Left lobe of liver (tissue), 2 donors: ENCODE results near the gene HSF5. TPM values are rescaled to one million over a fixed set of nuclear protein-coding genes. Genes with fewer than 3 reads are reported as not detected.
"Not testable (repeated sequence)": the region's sequence is repeated elsewhere in the genome, so short reads cannot be mapped to it uniquely, and the experiment has no call there.

ENCODE experiments used
- ATAC-seq: fragments of 200-7000 bp; cut with Tn5 transposase; one replicate; pipeline ENCODE4 v1.9.1; 2020; ENCODE audit warnings: mild to moderate bottlenecking, moderate library complexity
- DNase-seq: peaks from one replicate; pipeline ENCODE4 v3.0.0-alpha.2; 2020; ENCODE audit warnings: low spot score
- total RNA-seq: library from RNA; stranded (reverse); gene quantifications from one replicate; pipeline ENCODE4 v1.2.1, GENCODE V29; 2021
- donor health status: DM: no; HTN: no; CAD: no; lungs with moderate emphysema.
- donor health status: DM: no; HTN: yes; CAD: no.

HSF5 gene
- total RNA-seq, 1 donor from 2014 or later = 0.18 TPM

DNA sequence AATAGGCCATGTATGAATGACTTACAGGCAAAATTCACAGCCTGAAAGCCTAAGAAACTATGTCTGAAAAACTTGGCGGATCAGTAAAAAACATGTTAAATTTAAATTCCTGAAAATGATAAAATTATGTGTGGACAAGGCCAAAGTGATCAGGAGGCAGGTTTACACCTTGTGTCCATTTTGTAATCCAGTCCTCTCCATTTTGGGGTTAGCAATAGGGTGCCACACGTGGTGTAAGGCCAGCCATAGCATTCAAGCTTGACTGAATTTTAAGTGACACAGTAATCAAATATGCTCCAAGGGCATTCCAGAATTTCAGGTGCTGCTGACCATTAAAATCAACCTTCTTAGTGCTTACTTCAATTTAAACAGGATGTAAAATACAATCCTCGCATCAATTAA lies 73.6 kb downstream of the HSF5 start:
- no peak for ATAC-seq
- DNase-seq = no peak

DNA sequence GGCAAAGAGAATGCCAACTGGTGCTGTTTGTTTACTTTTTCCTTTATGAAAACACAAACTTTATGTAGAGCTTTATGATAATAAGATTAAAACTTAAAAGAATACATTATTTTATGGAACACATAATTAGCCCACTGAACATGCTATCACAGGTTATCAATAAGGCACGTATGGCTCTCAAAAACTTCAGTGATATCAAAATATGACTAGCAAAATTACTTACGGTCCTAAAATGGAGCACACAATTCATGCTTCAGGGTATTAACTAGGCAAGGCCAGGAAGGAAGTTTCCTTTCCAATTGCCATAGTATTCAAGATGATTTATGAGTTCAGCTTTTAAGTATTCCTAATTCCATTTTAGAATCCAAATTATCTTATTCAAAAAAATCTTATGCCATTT lies 74.5 kb downstream of the HSF5 start:
- no peak for DNase-seq
- ATAC-seq = no peak

DNA sequence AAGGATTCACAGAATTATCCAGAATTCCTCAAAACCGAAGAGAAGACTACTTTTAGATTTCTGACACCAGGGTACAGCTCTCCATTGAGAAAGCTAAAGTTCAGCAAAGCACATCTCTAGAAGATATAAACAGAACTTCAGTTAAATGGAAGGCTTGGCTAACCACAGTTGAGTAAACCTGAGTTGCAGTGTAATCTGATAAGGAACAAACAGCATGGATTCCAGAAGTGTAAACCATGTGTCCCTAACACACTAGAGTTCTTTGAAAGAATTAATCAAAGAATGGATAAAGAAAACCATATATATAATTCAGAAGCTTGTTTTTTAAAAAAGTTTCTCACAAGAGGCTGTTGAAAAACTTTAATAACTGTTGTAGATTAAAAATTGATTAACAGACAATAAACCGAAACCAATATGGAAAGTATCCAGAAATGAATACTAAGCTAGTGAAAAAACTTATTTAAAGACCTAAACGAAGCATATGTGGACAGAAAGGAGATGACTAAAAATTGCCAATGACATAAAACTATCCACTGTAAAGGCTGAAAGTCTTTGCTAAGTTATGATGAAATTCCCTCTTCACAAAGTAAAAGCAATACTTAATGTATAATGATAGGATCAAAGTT lies 75.1 kb downstream of the HSF5 start:
- ATAC-seq (peak; percentile 13), DNase-seq (no peak)

DNA sequence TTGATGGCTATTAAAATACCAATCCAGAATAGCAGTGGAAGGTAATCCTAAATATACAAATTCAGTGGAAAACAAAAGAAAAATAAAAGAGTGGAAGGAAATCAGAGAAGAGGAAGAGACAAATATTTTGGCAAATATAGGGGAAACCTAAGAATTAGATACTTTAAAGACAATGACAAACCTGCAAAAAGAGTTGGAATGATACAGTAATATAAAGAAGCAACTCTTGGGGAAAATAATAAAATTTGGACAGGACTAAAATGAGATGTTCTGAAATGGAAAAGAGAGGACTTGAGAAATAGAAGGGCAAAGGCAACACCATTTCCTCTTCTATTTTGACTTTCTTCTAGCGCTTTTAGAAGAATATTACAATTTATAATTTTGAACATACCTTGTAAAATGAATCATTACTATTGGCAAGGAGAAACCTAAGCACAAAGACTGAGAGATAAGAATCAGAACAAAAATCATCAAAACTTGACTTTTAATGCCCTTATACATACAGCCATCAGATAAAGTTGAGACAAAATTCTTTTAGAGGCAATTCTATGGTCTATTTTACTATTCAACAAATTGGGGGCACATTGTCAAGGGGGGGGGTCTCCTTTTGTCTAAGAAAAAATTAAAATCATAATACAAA lies 76.0 kb downstream of the HSF5 start:
- DNase-seq = no peak
- no peak for ATAC-seq

DNA sequence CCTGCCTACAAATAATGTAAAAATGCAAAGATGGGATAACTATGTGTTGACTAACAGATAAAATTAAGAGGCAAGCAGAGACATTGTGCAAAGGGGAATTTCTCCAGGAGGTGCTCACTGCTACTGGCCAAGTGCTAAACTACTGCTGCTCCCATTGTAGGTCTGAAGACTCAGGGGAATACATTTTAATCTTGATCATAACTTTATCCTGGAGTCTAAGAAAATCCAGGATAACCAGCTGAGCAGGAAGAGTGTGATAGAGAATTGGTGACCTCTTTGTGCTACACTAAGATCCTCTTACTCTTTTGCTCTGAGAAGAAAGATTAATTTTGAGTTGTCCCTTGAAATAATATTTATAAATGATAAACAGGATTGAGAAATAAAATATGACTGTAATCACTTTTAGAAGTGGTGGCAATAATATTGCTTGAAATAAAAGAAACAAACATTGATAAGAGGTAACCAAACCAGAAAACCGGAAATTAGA lies 76.8 kb downstream of the HSF5 start:
- no peak for ATAC-seq
- DNase-seq = no peak

DNA sequence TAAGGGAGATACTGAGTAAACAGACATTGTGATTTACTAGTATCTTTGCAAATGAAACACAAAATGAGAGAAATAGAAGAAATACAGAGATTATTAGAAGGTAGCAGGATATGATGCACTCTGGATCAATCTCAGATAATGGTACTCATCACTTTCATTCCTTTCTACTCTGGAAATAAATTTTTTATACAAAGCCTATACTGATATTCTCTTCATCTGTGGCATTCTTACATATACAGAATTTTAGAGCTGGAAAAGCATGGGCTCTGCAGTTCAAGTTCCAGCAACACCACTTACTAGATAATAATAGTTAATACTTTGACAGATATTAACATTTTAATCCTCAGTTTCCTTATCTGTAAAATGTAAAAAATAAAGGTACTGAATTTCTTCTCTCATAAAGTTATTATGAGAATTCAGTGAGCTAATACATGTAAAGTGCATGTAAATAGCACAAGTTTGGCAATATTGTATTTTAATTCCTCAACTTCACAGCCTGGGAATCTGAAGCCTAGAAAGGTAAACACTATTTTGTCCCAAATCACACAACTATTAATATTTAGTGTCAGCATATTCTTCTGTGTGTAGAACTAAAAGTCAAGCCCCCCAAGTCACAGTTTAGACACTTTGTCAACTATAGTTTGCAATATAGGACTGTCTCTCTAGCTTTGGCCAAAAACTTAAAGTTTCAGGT lies 77.3 kb downstream of the HSF5 start:
- no peak for ATAC-seq
- DNase-seq = no peak

DNA sequence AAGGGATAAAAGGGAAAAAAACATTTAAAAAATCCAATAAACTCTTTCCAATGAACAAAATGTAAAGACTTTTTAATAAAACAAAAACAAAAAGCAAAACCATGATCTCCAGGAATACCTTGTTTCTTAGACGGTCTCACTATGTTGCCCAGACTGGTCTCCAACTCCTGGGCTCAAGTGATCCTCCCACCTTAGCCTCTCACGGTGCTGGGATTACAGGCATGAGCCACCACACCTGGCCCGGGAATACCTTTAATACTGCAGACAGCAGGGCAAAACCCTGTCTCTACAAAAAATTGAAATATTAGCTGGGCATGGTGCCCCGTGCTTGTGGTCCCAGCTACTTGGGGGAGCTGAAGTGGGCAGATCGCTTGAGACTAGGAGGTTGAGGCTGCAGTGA lies 78.8 kb downstream of the HSF5 start:
- DNase-seq (no peak), ATAC-seq (no peak)

DNA sequence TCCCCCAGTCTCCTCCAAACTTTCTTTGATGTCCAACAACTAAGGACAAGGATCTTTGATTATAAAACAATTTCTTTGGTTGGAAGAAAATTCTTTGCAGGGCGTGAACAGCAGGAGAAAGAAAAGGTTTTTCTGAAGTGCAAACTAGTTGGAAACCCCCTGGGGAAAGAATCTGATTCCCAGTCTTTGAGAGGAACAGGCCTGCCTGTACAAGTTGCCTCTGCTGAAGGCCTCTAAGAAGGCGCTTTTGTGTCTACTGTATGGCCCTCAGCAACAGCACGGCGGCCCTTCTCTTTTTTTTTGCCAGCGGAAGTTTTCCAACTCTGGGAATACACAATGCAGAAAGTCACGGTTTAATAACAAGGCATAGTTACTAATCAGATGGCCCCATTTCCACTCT lies 84.9 kb downstream of the HSF5 start:
- no peak for ATAC-seq
- DNase-seq = no peak

DNA sequence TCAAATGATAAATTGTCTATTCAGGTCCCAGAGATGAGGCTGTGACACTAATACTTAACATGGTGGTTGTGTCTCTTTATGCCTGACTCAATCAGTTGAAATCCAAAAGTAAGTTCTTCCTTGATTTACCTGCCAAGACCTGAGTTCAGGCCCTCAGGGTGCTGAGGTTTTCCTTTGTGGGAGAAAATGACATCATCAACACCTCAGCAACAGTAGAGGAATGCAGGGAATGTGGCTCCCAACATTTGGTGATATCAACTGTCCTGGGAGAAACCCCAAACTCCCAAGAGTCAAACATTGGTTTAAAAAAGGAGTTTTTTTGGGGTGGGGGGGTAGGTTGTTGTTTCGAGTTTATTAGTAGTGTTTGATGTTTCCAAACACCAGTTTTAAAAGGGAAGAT lies 85.5 kb downstream of the HSF5 start:
- ATAC-seq = no peak
- DNase-seq = no peak

DNA sequence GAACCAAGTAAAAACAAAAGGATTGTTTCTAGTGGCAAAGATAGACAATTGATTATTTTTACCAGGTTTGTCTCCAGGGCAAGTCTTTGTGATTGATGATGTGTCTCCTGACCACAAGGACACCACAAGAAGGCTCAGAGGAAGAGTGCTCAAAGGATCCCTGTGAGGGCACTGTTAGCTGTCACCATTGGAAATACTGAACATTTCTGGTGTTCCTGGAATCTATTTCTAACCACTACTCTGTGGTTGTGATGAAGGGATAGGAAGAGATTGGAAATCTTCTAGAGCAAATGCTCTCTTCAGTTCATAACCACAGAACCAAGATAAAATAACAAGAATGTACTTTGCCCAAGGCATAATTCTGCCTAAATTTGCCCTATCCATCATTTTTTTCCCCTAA lies 86.2 kb downstream of the HSF5 start:
- DNase-seq (no peak), ATAC-seq (no peak)

DNA sequence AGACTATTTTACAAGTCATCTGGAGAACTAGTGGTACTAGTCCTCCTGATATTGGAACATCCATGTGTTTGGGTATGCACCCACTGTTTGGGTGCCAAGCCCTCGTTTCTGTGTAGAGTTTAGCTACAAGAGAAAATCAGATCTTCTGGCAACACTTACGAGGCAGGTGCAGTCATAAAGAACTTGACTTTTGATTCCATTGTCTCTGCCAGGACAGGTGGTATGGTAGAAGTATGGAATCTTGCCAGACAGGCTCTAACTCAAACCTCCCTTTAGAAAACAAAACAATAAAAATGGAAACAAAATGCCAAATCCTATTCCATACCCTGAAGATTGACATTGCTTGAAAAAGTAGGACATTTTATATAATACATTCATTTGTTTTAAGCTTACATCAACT lies 86.9 kb downstream of the HSF5 start:
- no peak for ATAC-seq

DNA sequence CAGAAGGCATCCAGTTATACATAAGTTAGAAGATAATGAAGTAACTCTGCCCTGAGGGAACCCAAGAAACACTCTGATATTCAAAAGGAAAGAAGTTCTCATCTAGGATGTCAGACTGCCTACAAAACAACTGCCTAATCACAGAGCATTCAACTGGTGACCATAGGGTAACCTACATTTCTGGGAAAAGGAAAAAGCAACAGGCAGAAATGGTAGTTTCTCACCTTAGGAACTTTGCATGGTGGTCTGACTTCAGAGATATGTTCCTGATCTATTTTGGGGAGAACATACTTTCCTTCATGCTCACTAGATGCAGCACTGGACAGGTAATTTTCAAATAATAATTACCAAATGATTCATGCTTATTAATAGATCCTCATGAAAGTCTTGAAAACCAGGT lies 87.4 kb downstream of the HSF5 start:
- ATAC-seq = no peak
- no peak for DNase-seq

More for the DNA sequence above, 86.9 kb downstream of the HSF5 start:
- DNase-seq = no peak

DNA sequence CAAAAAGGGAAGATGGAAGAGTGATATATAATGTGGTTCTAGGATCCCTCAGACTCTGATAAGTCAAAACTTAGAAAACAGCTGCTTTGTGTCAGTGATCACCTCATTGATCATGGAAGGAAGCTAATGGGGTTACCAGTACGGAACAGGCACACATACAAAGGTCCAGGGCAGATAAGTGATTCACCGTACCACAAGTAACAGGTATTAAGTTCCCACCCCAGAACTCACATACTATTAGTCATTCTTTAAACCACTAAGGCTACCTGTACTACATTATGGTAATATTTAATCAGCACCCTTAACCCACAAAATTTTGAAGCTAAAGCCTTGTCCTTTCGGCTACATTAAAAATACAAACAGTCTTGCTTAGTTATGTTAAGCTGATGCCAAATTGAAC lies 88.2 kb downstream of the HSF5 start:
- no peak for DNase-seq
- ATAC-seq = no peak

DNA sequence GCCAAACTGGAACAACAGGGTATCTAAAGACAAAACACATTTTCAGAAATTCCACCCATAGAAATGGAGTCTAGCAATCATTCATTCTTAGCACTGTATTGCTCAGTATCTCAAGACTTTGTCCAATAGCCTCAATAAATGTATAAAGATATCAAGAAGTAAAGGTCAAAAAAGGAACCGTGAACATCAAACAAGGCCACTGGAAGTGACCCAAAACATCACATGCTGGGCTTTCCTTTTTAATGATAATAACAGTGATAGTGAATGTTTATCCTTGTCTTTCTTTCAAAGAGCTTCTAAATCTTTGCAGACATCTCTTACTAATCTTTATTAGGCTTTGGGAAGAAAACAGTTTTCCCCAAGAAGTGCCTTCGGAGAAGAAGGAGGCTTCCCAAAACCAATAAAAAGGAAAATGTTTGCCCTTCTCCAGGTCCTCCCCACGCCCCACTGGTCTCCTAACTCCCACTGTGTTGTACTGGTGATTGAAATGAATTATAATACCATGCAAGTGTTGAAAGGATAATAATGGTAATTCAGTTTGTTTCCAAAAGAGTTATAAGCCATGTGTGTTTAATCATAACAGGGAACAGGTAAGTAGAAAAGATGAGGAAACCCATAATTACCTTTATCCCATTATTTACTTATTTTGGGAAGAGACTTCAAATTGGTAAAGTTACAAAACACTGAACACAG lies 89.5 kb downstream of the HSF5 start:
- ATAC-seq (no peak), DNase-seq (no peak)

DNA sequence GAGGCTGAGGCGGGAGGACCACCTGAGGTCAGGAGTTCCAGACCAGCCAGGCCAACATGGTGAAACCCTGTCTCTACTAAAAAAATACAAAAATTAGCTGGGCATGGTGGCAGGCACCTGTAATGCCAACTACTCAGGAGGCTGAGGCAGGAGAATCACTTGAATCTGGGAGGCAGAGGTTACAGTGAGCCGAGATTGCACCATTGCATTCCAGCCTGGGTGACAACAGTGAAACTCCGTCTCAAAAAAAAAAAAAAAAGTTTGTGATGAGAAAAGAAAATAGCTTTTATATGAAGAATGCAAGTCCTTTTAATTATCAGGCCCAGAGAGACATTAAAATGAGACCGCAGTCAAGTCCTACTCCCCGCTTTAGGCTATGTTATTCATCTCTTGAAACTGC lies 90.8 kb downstream of the HSF5 start:
- ATAC-seq, DNase-seq: not testable (repeated sequence)

DNA sequence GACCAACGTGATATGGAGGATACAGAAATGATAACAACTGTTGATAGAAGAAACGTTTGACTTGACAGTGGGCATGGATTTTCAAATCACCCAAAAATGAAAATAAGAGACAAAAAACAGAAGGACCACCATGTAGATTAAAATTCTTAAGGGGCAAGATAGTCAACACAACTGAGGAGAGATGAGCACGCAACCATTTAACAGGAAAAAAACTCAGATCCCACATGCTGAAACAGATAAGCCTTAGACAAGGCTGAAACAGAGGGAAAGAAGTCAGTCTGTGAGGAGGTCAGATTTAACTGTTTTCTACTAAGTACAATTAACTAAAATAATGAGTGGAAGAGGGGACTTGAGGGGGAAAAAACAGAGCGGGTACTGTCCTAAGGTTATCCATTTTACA lies 92.0 kb downstream of the HSF5 start:
- ATAC-seq = no peak
- no peak for DNase-seq

DNA sequence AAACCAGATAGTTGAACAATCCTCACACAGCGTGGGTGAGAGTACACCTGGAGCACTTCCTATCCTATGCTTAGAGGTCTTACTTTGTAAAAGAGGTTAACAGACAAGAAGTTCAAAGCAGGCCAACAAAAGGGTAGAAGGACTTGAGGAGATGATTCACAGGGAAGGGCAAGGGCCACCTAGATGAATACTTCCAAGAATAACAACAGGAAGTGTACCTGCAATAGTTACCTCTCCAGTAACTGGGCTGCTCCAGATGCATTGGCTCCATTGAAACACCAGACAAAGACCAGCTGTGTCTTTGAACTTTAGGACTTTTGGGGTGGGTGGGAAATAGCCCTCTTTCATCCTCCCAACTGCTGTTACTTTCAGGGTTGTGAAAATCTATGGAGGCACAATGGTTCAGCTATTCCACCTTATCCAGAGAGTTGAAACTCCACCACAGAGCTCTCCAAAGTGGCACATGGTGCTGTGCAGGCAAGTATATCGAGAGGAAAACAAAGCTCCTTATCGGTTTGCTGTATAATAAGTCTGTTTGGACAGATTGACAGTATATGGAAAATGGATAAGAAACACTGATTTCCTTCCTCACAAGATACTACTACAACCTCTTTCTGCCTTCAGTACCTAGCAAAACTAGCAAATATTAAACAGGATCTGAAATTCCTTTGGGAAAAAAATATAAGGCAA lies 93.5 kb downstream of the HSF5 start:
- ATAC-seq = no peak
- no peak for DNase-seq

DNA sequence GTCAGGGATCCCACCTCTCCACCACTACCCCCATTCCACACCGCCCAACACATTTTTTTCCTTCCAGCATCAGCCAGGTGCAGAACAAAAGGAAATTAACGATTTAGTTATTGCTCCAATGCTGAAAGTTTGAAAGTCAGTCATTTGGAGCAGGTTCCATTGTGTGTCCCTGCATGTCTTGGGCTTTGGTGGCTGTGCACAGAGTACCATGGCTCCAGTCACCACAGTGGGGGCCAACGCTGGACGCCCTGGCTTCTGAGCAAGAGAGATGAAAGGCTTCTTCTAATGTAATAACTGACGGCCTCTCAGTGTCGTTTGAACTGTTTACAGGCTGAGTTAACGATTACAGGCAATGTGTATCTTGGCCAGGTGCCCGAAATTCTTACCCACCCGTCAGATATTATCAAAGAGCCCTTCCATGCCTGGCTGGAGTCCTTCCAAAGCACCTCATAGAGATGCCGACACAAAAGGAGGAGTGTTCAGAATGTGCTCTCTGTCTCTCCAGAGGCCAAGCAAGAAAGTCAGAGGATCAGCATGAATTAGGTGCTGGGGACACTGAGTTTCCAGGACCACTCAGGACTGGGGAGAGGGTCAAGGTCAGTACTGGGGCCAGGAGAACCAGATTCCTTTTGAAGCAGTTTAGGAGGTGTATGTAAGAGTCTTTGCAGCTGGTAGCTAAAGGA lies 96.8 kb downstream of the HSF5 start:
- DNase-seq (peak; percentile 96), ATAC-seq (peak; percentile 93)

DNA sequence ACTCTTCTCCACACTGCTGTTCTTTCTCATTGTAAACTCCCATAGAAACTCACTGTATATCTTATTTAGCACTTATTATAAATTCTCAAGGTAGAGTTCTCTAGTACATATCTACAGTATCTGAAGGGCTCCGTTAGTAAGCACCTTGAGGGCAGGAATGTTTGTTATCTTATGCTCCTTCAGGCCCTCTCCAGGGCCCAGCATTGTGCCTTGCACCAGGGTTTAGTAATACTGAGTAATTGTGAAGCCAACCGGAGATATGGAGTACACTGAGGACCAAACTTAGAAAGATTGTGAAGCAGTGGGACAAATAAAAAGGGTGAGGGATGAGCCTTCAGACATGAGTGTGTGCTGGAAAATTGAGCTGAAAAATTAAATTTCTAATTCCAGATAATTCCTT lies 97.3 kb downstream of the HSF5 start:
- DNase-seq (no peak), ATAC-seq (peak; percentile 24)
